Peyer's patch (tissue), 4 donors: ENCODE measurements around the gene GRM2. TPM values are rescaled to one million over a fixed set of nuclear protein-coding genes. Genes with fewer than 3 reads are reported as not detected.

ENCODE experiments used
- DNase-seq, 3 donors: peaks; one replicate each; pipeline ENCODE4 v3.0.0-alpha.2; 2017 to 2019
- H3K27ac ChIP-seq, 4 donors: fragments of 200-600 bp; sonication (generic); one replicate each; pipeline ENCODE4 v1.5.1; 2016 to 2019
- H3K27me3 ChIP-seq, 2 donors: fragments of 200-600 bp; sonication (generic); one replicate each; pipeline ENCODE4 v1.5.1; 2019
- H3K36me3 ChIP-seq, 3 donors: fragments of 200-600 bp; sonication (generic); one replicate each; pipeline ENCODE4 v1.5.1; 2016 to 2019
- H3K4me1 ChIP-seq, 4 donors: fragments of 200-600 bp; sonication (generic); one replicate each; pipeline ENCODE4 v1.5.1; 2016 to 2019
- H3K4me3 ChIP-seq, 4 donors: fragments of 200-600 bp; sonication (generic); 1 replicate in 3 of 4; 2 replicates in 1 of 4; pipeline ENCODE4 v1.5.1; 2016 to 2019; ENCODE audit warnings: mild to moderate bottlenecking in 1 of 4
- H3K9me3 ChIP-seq, 4 donors: fragments of 200-600 bp; sonication (generic); one replicate each; pipeline ENCODE4 v1.5.1; 2016 to 2019; ENCODE audit warnings: mild to moderate bottlenecking in 1 of 4
- CTCF ChIP-seq, 6 experiments: fragments of 450-650 bp in 4 of 6; fragments of 200-600 bp in 2 of 6; sonication (generic) in 1 of 6; IDR thresholded peaks; one replicate each; pipeline ENCODE4 v1.5.1; 2017 to 2019; ENCODE audit warnings: antibody characterized with exemption in 6 of 6, mild to moderate bottlenecking in 3 of 6, moderate library complexity in 1 of 6
- POLR2A ChIP-seq, 2 donors: fragments of 450-650 bp; IDR thresholded peaks; one replicate each; pipeline ENCODE4 v1.5.1; 2017; ENCODE audit warnings: antibody characterized with exemption in 2 of 2, mild to moderate bottlenecking in 2 of 2, moderate library complexity in 2 of 2
- total RNA-seq, 4 donors: library from RNA; depleted of rRNA; stranded (reverse); fragments of >200 nt; gene quantifications; one replicate each; pipeline ENCODE4 v1.1.0, GENCODE V29; 2016

The GRM2 gene
- total RNA-seq, 4 donors from 2014 or later: 0.54 to 2.5 (median 0.57) TPM; not detected in 1

- peaks cover 0 to 21% (median 19%) of the 10 kb centered on the region in 4 donors for H3K4me1 ChIP-seq
- no peak overlapping the region for H3K4me3 ChIP-seq
- H3K27me3 ChIP-seq: no peaks in the 10 kb centered on the region
- TF ChIP-seq POLR2A (IDR thresholded peaks at IDR 0.05): no peak
- TF ChIP-seq CTCF (IDR thresholded peaks at IDR 0.05): no peak
- H3K9me3 ChIP-seq: no peaks in the 10 kb centered on the region
- H3K36me3 ChIP-seq: peaks cover 0 to 63% (median 0%) of the 10 kb centered on the region in 3 donors
- peak overlapping the region in 3 of 4 donors; percentile 45 to 61 (median 56) for H3K27ac ChIP-seq
- DNase-seq: peak; percentile 59 to 89 (median 83)
Measured at GRCh38 chr3:51686512-51687215, 20.2 kb upstream of the GRM2 start.

GRCh38 chr3:51687431-51688205, 19.2 kb upstream of the GRM2 start:
- Histone ChIP-seq H3K4me1 (peaks cover 0 to 13% (median 12%) of the 10 kb centered on the region in 4 donors), H3K9me3 (no peaks in the 10 kb centered on the region), H3K27me3 (no peaks in the 10 kb centered on the region), H3K36me3 (peaks cover 0 to 72% (median 0%) of the 10 kb centered on the region in 3 donors), H3K4me3 (no peak overlapping the region), H3K27ac (no peak overlapping the region)
- no peak for TF ChIP-seq CTCF (IDR thresholded peaks at IDR 0.05)
- no peak for TF ChIP-seq POLR2A (IDR thresholded peaks at IDR 0.05)
- no peak for DNase-seq

- TF ChIP-seq CTCF (IDR thresholded peaks at IDR 0.05) (no peak), POLR2A (IDR thresholded peaks at IDR 0.05) (no peak)
- no peaks in the 10 kb centered on the region for H3K9me3 ChIP-seq
- no peak overlapping the region for H3K27ac ChIP-seq
- no peak for DNase-seq
- peaks cover 0 to 77% (median 0%) of the 10 kb centered on the region in 3 donors for H3K36me3 ChIP-seq
- H3K4me3 ChIP-seq: no peak overlapping the region
- H3K27me3 ChIP-seq: no peaks in the 10 kb centered on the region
- H3K4me1 ChIP-seq: peaks cover 0 to 13% (median 11%) of the 10 kb centered on the region in 4 donors
Measured at GRCh38 chr3:51688206-51688600, 18.7 kb upstream of the GRM2 start.

- Histone ChIP-seq H3K4me3 (no peak overlapping the region), H3K36me3 (peaks cover 0 to 76% (median 0%) of the 10 kb centered on the region in 3 donors), H3K4me1 (peaks cover 0 to 11% (median 8%) of the 10 kb centered on the region in 4 donors), H3K9me3 (no peaks in the 10 kb centered on the region), H3K27ac (no peak overlapping the region), H3K27me3 (no peaks in the 10 kb centered on the region)
- TF ChIP-seq CTCF (IDR thresholded peaks at IDR 0.05): no peak
- no peak for TF ChIP-seq POLR2A (IDR thresholded peaks at IDR 0.05)
- DNase-seq: no peak
Measured at GRCh38 chr3:51691021-51691420, 15.8 kb upstream of the GRM2 start.

GRCh38 chr3:51691949-51692348, 14.9 kb upstream of the GRM2 start:
- Histone ChIP-seq H3K4me3 (no peak overlapping the region), H3K27me3 (no peaks in the 10 kb centered on the region), H3K36me3 (peaks cover 0 to 76% (median 0%) of the 10 kb centered on the region in 3 donors), H3K9me3 (no peaks in the 10 kb centered on the region), H3K4me1 (peaks cover 0 to 3% (median 1%) of the 10 kb centered on the region in 4 donors), H3K27ac (no peak overlapping the region)
- DNase-seq: no peak
- TF ChIP-seq CTCF (IDR thresholded peaks at IDR 0.05): no peak
- TF ChIP-seq POLR2A (IDR thresholded peaks at IDR 0.05): no peak
